GM11168 (cell line): ENCODE results near the gene FGGY.

Source experiments
- in situ Hi-C: fragments of 300-500 bp; cut with MboI; formaldehyde crosslinking; loops from one replicate; pipeline ENCODE4 v1.12.0; 2022; ENCODE audit warnings: low sequenced_read_pairs; ENCODE audit not compliant: unreplicated experiment

Gene FGGY

DNA sequence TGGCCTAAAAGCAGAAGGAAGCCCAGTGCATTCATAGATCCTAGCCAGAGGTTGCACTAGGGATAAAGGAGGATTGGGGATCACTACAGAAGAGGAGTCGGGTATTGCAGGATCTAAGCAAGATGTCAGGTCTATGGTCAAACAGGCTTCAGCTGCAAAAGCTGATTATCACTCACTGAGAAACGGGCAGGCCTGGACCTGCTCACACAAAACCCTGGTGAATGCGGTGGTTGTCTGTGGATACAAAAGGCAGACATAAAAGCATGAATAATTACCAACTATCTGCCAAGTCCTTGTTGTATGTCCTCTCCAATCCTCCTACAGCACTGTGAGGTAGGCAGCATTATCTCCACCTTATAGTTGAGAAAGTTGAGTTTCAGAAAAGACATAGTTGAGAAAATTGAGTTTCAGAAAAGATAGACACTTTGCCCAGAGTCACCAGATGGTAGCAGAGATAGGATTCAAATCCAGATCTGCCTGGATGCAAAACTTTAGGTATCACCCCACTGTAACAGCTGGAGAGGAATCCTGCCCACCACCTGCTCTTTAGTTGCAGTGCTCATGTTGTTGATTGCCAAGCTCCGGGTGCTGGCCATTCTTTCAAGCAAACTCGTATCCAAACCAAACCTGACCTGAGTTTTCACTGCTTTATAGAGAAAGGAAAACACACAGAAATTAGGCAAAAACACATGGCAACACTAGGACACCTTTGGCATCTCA lies 468.3 kb downstream of the FGGY start:
- in situ Hi-C loops, result no loop called here

GRCh38 chr1:59766227-59766855 lies 469.4 kb downstream of the FGGY start:
- in situ Hi-C loops, result no loop called here

- in situ Hi-C loops, result no loop called here
Measured at GRCh38 chr1:59767119-59767518, 470.2 kb downstream of the FGGY start.

DNA sequence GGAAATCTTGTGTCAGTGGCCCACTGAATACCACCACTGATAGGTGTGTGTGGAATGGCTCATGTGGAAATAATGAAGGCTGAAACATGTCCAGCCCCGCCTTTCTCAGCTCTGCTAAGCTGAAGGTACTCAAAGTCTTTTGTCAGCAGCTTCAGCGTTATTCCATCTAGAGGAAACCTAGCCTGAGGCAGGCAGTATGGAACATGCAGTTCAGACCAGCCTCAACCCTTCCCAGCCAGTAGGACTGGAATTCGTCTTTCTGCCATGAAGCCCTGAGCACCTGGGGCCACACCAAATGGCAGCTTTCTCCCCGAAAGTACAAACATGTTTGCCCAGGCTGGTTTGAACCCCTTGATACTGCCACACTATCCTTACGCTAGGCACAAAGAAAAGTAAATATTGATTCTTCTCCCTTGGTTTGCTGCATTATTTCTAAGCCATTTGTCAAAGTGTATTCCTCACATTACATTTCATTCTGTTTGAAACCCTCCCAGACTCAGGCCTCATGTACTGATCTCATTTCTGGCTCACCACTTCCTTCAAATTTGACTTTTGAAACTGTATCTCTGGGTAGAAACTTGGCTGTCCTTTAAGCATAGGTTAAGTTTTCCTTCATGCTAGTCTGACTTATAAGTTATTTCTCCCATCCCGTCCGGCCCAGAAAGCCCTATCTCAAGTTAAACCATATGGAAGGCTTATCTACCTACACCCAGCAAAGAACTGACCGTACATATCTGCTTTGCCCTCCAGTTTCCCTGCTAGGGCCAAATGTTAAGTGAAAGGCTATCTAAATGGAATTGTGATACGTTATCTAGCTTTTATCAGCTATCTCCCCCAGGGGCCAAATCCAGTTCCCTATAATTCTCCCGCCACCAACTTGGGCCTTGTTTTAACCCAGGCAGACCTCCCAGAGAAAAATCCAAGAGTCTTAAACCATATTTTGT lies 472.2 kb downstream of the FGGY start:
- in situ Hi-C loops, result no loop called here

DNA sequence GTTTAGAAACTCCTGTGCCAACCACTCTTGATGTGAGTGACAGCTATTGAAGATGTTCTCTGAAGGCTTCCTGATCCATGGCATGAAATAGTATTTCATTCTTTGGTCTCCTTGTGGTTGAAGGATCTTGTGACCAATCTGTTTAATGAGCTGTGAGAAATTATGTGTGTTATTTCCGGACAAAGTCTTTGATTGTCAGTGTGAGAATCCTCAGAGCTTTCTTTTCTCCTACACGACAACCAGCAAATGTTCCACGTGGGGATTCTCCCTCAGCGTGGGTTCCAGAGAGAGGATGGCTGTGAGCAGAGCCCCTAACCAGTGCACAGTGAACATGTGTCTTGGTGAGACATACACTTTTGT lies 472.8 kb downstream of the FGGY start:
- in situ Hi-C loops, result no loop called here

DNA sequence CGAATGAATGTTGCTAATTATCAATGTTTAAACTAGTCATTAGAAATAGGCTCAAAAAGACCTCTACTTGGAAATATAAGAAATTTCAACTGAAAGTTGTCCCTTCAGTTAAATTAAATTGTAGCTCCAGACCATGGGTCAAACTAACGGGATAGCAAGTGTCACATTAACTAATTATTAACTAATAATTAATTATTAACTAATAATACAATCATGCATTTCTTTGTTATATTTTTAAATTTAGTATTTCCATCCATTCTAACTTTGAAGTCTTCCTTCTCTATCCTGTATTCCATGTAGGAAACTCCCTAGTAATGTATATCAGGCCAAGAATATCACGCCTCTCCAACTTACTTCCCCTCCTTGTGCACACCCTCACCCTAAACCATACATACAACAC lies 474.5 kb downstream of the FGGY start:
- in situ Hi-C loops, result no loop called here

DNA sequence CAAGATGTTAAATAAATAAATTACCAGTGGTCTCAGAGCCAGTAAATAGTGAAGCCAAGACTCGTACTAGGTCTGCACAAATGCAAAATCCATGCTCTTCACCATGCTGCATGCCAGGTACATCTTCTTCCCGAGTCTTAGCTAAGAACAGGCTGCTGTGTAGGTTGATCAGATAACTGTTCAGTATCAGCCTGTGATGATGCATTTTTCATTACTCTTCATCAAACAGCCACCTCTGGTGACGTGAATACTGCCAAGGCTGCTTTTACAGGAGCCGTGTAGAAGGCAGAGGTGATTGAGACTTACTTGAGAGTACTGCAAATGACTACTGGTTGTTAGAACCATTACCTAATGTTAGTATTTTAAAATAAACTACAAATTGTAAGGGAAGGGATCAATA lies 478.6 kb downstream of the FGGY start:
- in situ Hi-C loops, result no loop called here

DNA sequence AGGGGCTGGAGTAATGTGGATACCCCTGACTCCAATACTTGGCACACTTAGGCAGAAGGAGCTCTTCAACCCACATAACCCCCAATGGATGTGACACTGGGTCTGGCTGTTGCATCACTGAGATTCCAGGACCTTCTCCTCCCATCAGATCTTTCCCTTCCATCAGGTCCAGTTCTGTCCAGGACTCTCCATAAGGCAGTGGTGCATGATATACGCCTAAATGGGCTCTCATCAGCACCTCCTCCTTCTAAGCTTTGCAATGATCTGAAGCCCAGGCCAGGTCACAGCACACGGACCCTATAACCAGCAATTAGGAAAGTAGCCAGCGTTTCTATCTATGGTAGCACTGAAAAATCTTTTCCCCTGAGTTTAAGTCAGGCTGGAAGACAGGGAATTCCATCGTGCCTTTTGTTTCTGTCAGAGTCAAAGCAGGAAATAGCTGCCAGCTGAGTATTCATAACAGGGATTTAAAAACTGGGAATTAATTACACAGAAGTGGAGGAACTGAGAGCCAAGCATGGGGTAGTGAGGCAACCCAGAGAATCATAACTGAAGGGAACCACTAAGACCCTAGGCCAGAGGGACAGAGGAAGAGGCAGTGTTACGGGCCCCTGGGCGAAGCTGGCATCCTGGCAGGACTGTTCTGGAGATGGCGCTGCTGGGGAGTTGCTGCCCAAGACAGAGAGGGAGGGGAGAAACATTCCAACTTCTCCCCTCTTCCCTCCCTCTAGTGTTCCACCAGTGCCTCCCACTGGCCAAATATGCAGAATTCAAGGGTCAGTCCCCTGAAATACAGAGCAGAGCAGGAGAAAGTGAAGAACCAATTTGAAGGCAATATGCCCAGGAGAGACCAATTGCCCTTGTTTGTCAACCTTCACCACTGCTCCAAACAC lies 480.3 kb downstream of the FGGY start:
- in situ Hi-C loops, result no loop called here

DNA sequence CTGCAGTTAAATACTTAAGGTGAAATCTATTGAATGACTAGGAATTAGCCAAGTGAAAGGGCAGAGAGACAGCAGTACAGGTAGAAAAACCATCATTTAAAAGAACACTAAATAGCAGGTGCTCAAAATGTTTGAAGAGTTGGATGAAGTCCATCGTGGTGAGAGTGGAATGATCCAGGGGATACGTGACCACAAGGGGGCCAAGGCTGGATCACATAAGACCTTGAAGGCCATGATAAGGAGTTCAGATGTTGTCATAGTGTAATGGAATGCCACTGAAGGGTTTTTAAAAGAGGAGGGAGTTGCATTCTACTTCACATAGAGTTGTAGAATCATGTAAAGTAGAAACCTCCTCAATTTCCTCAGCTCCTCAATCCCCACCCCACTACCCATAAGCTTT lies 483.1 kb downstream of the FGGY start:
- in situ Hi-C loops, result no loop called here

DNA sequence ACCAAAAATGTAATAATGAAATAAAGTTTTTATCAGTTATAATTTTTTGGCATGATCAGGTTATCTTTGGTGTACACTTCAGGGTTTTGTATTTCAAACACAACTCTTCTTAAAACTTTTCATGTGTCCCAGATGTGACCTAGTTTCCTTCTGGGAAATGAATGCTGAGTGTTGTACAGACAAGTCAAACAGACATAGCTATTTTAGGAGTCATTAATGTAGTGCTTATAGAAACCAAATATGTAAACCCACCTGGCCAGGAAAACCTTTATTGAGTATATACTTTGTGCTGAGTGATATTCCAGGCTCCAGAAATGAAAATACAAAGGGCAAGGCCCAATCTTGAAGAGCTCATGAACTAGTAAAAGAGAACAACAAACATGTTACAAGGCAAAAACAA lies 491.9 kb downstream of the FGGY start:
- in situ Hi-C loops, result no loop called here

GRCh38 chr1:59798600-59798999 lies 501.7 kb downstream of the FGGY start:
- in situ Hi-C loops, result no loop called here

- in situ Hi-C loops, result no loop called here
Measured at GRCh38 chr1:59803458-59804038, 506.7 kb downstream of the FGGY start.

- in situ Hi-C loops, result no loop called here
Measured at GRCh38 chr1:59804301-59804700, 507.4 kb downstream of the FGGY start.

- in situ Hi-C loops, result no loop called here
Measured at GRCh38 chr1:59805554-59805953, 508.7 kb downstream of the FGGY start.
